VCaP (cell line): Measurements from ENCODE around the gene CELF5.

Experiments used
- H3K27ac ChIP-seq: fragments of 450-650 bp; 2 replicates; pipeline ENCODE4 v1.5.1; 2017
- TF ChIP-seq, protein P1 (sequence below): fragments of 450-650 bp; conservative IDR thresholded peaks from 2 replicates; pipeline ENCODE4 v1.5.1; 2017; ENCODE audit warnings: mild to moderate bottlenecking, moderate library complexity

The CELF5 gene

DNA sequence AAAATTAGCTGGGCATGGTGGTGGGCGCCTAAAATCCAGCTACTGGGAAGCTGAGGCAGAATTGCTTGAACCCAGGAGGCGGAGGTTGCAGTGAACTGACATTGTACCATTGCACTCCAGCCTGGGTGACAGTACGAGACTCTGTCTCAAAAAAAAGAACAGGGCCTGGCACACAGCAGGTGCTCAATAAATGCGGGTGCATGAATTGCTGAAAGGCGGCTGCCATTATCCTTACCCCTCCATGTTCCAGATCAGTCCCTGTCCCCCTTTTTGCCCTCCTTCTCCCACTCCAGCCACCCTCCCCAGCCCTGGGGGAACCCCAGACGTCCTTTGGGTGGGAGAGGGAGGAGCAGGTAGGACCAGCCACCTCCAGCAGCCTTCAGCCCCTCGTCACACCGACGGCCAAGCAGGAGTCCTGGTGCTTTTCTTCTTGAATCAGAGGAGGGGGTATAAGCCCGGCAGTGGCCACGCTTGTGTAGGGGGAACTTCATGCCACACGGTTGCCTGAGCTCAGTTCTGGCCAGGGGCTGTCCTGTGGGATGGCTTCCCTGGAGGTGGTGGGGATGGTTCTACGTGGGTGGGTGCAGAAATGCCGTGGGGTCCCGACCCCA is 121.5 kb downstream of the CELF5 start:
- no peak overlapping the region for H3K27ac ChIP-seq
- TF ChIP-seq, protein P1, sequence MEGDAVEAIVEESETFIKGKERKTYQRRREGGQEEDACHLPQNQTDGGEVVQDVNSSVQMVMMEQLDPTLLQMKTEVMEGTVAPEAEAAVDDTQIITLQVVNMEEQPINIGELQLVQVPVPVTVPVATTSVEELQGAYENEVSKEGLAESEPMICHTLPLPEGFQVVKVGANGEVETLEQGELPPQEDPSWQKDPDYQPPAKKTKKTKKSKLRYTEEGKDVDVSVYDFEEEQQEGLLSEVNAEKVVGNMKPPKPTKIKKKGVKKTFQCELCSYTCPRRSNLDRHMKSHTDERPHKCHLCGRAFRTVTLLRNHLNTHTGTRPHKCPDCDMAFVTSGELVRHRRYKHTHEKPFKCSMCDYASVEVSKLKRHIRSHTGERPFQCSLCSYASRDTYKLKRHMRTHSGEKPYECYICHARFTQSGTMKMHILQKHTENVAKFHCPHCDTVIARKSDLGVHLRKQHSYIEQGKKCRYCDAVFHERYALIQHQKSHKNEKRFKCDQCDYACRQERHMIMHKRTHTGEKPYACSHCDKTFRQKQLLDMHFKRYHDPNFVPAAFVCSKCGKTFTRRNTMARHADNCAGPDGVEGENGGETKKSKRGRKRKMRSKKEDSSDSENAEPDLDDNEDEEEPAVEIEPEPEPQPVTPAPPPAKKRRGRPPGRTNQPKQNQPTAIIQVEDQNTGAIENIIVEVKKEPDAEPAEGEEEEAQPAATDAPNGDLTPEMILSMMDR, result no peak
